ENCODE data around the gene SFRP2. TPM values are rescaled to one million over a fixed set of nuclear protein-coding genes. Genes with fewer than 3 reads are reported as not detected.
A peak's percentile ranks its signal among the peaks of the same experiment; 100 is the strongest.

Gene SFRP2
- total and polyA plus RNA-seq, 10 of the 15 experiments (the other 5 are each of a cell fraction or from before 2014, with no cell fraction given), result 0.11 to 0.33 (median 0.16) TPM; not detected in 7

DNA sequence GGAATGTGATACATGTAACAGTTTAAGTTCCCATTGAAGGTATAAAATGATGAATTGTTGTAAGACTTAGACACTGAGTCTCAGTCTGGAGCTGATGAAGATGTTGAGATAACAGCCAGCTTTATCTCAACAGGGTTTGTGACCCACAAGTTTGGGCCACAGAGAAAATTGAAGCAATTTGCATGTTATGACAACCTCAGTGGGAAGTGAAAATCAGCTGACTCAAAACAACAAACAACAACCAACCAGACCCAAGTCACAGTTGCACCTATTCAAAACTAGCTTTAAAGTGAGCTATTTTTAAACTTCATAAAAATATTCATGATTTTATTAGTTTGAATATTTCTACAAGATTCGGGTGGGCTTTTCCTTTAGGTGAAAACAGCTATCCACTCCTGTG is 8.0 kb downstream of the SFRP2 start (continued):
- TF ChIP-seq BCL11A (IDR thresholded peaks at IDR 0.05; ENCODE audit: low read depth, low read length) (0 out of 2 replicates have a peak, but pooled peaks have one; percentile 22), EGR1 (IDR thresholded peaks at IDR 0.05; ENCODE audit: borderline replicate concordance in 1 of 2, low read depth in 2 of 2, low read length in 2 of 2) (no peak)

DNA sequence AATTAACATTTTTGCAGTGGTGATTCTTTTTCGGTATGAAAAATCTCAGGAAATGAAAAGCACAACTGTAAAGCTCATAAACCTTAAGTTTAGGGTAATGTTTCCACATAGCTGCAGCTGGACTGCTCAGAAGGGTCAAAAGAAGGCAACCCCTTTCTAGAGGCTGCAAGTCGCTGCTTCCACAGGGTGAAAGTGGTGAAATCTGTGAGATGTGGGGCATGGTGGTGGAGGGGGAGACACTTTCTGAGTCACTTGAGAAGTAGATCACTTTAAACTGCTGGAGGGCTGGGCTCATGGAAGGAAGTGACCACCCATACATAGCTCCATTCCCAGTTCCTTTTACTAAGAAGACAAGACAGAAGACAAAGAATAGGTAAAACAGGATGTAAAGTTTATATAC is 8.7 kb downstream of the SFRP2 start:
- Histone ChIP-seq H2AFZ (ENCODE audit: control insufficient read depth, low read depth, low read length) (no peak overlapping the region), H4K20me1 (ENCODE audit: control insufficient read depth, insufficient read depth) (no peaks in the 10 kb centered on the region), H3K27ac (ENCODE audit: control insufficient read depth, insufficient read depth) (no peak overlapping the region), H3K36me3 (ENCODE audit: control insufficient read depth in 2 of 2, insufficient read depth in 2 of 2, low read length in 1 of 2) (no peaks in the 10 kb centered on the region), H3K4me3 (no peak overlapping the region), H3K9ac (ENCODE audit: control insufficient read depth, insufficient read depth, low read length) (no peak overlapping the region), H3K79me2 (ENCODE audit: control insufficient read depth, insufficient read depth, low read length) (no peaks in the 10 kb centered on the region), H3K9me3 (replicated peaks; ENCODE audit: control insufficient read depth, insufficient read depth, low read length) (no peaks in the 10 kb centered on the region; the same call in 2 of the 3 replicates), H3K4me2 (ENCODE audit: control insufficient read depth, insufficient read depth) (no peak overlapping the region), H3K27me3 (replicated peaks in 1 of 2; ENCODE audit: control insufficient read depth in 2 of 2, insufficient read depth in 2 of 2, low read length in 1 of 2) (peaks cover 0 to 10% of the 10 kb centered on the region in 2 experiments; a peak in 1 of 4 replicates), H3K4me1 (ENCODE audit: control insufficient read depth, insufficient read depth, low read length) (0 out of 2 replicates have a peak, but pooled peaks cover 3% of the 10 kb centered on the region)
- no peak for FAIRE-seq
- ChIA-PET POLR2A (no interaction called here), CTCF (interaction anchor here (1.7 kb wide), 1 partner anchor 23 kb away, joined by 3 read pairs; no protein-coding TSS in a partner anchor), SMC1A (ENCODE audit: uncharacterized antibody, unreplicated experiment) (interaction anchor here (1.1 kb wide), 2 partner anchors 19 to 60 kb away, joined by 3 read pairs; no protein-coding TSS in a partner anchor), RAD21 (ENCODE audit: unreplicated experiment) (no interaction called here)
- DNase-seq (ENCODE audit: low read depth, low spot score), result no peak
- no TSS peak for BruUV-seq (replicated peaks)
- intact Hi-C loops (cut with micrococcal nuclease; ENCODE audit: unreplicated experiment) (loop anchor here (10.0 kb wide), 1 partner anchor 235 kb away; no protein-coding TSS in a partner anchor), in situ Hi-C loops (cut with MboI) (no loop called here)
- WGBS (ENCODE audit: insufficient coverage, insufficient replicate concordance, low lambda C conversion rate, missing lambda C conversion rate), result 0% methylated on average over 2 of the region's 2 CpGs
- ATAC-seq, result no peak
- TF ChIP-seq, protein P1, sequence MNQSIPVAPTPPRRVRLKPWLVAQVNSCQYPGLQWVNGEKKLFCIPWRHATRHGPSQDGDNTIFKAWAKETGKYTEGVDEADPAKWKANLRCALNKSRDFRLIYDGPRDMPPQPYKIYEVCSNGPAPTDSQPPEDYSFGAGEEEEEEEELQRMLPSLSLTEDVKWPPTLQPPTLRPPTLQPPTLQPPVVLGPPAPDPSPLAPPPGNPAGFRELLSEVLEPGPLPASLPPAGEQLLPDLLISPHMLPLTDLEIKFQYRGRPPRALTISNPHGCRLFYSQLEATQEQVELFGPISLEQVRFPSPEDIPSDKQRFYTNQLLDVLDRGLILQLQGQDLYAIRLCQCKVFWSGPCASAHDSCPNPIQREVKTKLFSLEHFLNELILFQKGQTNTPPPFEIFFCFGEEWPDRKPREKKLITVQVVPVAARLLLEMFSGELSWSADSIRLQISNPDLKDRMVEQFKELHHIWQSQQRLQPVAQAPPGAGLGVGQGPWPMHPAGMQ (IDR thresholded peaks at IDR 0.05; ENCODE audit: borderline replicate concordance), result no peak
- TF ChIP-seq WRNIP1 (IDR thresholded peaks at IDR 0.05; ENCODE audit: borderline replicate concordance, low read depth, low read length) (no peak), CBX3 (IDR thresholded peaks at IDR 0.05; ENCODE audit: borderline replicate concordance, low read depth) (no peak), HCFC1 (IDR thresholded peaks at IDR 0.05; ENCODE audit: low read length) (no peak), BHLHE40 (IDR thresholded peaks at IDR 0.05; ENCODE audit: borderline replicate concordance in 1 of 2, low read depth in 2 of 2, low read length in 1 of 2) (no peak), PAX5 (IDR thresholded peaks at IDR 0.05; ENCODE audit: borderline replicate concordance, low read depth, low read length) (no peak), SREBF2 (IDR thresholded peaks at IDR 0.05; ENCODE audit: low read length) (no peak), FOXK2 (IDR thresholded peaks at IDR 0.05) (no peak)
- TF ChIP-seq, protein P2, sequence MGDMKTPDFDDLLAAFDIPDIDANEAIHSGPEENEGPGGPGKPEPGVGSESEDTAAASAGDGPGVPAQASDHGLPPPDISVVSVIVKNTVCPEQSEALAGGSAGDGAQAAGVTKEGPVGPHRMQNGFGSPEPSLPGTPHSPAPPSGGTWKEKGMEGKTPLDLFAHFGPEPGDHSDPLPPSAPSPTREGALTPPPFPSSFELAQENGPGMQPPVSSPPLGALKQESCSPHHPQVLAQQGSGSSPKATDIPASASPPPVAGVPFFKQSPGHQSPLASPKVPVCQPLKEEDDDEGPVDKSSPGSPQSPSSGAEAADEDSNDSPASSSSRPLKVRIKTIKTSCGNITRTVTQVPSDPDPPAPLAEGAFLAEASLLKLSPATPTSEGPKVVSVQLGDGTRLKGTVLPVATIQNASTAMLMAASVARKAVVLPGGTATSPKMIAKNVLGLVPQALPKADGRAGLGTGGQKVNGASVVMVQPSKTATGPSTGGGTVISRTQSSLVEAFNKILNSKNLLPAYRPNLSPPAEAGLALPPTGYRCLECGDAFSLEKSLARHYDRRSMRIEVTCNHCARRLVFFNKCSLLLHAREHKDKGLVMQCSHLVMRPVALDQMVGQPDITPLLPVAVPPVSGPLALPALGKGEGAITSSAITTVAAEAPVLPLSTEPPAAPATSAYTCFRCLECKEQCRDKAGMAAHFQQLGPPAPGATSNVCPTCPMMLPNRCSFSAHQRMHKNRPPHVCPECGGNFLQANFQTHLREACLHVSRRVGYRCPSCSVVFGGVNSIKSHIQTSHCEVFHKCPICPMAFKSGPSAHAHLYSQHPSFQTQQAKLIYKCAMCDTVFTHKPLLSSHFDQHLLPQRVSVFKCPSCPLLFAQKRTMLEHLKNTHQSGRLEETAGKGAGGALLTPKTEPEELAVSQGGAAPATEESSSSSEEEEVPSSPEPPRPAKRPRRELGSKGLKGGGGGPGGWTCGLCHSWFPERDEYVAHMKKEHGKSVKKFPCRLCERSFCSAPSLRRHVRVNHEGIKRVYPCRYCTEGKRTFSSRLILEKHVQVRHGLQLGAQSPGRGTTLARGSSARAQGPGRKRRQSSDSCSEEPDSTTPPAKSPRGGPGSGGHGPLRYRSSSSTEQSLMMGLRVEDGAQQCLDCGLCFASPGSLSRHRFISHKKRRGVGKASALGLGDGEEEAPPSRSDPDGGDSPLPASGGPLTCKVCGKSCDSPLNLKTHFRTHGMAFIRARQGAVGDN (IDR thresholded peaks at IDR 0.05), result no peak
